Measurements from ENCODE around the gene SAXO1. TPM values are rescaled to one million over a fixed set of nuclear protein-coding genes. Genes with fewer than 3 reads are reported as not detected.

Gene SAXO1
- total and polyA plus RNA-seq, 2 experiments from 2014 or later, result 0.02 TPM; not detected in 1

DNA sequence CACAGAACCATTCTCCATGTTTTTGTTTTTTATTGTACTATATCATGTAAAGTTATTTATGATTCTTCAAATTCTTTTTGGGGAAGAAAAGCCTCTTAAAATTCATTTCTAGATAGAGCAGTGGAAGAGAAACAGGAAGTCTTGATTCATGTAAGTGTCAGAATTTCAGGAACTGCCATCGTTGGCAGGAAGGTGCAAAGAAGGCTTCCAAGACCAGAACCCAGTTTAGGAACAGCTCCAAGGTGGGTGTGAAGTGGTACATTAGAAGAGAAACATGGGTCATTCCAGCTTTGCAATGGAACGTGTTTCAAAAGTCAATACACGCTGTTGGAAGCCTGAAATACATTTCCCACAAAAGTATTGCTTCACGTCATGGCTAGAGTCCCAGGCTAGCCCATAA is 14.8 kb downstream of the SAXO1 start:
- H3F3A ChIP-seq (replicated peaks; ENCODE audit: low read depth), result no peaks in the 10 kb centered on the region
- no peak overlapping the region for H3K4me3 ChIP-seq
- Mint-ChIP-seq H3K4me3 (no peak overlapping the region), H3K4me1 (no peaks in the 10 kb centered on the region), H3K27me3 (ENCODE audit: insufficient read depth, low read depth, poor library complexity) (peaks cover 3% of the 10 kb centered on the region), H3K36me3 (ENCODE audit: low read depth) (no peaks in the 10 kb centered on the region), H3K27ac (no peak overlapping the region), H3K9me3 (peaks cover 2% of the 10 kb centered on the region; the same call in 2 of the 3 replicates)
- H3K9me2 ChIP-seq (ENCODE audit: insufficient read depth), result no peaks in the 10 kb centered on the region
- H3K79me2 ChIP-seq (replicated peaks; ENCODE audit: insufficient read depth), result no peaks in the 10 kb centered on the region
- no peaks in the 10 kb centered on the region for H3K36me3 ChIP-seq (ENCODE audit: insufficient read depth)
- no peak overlapping the region for H2AFZ ChIP-seq
- no peak for ATAC-seq
- TF ChIP-seq, protein P1, sequence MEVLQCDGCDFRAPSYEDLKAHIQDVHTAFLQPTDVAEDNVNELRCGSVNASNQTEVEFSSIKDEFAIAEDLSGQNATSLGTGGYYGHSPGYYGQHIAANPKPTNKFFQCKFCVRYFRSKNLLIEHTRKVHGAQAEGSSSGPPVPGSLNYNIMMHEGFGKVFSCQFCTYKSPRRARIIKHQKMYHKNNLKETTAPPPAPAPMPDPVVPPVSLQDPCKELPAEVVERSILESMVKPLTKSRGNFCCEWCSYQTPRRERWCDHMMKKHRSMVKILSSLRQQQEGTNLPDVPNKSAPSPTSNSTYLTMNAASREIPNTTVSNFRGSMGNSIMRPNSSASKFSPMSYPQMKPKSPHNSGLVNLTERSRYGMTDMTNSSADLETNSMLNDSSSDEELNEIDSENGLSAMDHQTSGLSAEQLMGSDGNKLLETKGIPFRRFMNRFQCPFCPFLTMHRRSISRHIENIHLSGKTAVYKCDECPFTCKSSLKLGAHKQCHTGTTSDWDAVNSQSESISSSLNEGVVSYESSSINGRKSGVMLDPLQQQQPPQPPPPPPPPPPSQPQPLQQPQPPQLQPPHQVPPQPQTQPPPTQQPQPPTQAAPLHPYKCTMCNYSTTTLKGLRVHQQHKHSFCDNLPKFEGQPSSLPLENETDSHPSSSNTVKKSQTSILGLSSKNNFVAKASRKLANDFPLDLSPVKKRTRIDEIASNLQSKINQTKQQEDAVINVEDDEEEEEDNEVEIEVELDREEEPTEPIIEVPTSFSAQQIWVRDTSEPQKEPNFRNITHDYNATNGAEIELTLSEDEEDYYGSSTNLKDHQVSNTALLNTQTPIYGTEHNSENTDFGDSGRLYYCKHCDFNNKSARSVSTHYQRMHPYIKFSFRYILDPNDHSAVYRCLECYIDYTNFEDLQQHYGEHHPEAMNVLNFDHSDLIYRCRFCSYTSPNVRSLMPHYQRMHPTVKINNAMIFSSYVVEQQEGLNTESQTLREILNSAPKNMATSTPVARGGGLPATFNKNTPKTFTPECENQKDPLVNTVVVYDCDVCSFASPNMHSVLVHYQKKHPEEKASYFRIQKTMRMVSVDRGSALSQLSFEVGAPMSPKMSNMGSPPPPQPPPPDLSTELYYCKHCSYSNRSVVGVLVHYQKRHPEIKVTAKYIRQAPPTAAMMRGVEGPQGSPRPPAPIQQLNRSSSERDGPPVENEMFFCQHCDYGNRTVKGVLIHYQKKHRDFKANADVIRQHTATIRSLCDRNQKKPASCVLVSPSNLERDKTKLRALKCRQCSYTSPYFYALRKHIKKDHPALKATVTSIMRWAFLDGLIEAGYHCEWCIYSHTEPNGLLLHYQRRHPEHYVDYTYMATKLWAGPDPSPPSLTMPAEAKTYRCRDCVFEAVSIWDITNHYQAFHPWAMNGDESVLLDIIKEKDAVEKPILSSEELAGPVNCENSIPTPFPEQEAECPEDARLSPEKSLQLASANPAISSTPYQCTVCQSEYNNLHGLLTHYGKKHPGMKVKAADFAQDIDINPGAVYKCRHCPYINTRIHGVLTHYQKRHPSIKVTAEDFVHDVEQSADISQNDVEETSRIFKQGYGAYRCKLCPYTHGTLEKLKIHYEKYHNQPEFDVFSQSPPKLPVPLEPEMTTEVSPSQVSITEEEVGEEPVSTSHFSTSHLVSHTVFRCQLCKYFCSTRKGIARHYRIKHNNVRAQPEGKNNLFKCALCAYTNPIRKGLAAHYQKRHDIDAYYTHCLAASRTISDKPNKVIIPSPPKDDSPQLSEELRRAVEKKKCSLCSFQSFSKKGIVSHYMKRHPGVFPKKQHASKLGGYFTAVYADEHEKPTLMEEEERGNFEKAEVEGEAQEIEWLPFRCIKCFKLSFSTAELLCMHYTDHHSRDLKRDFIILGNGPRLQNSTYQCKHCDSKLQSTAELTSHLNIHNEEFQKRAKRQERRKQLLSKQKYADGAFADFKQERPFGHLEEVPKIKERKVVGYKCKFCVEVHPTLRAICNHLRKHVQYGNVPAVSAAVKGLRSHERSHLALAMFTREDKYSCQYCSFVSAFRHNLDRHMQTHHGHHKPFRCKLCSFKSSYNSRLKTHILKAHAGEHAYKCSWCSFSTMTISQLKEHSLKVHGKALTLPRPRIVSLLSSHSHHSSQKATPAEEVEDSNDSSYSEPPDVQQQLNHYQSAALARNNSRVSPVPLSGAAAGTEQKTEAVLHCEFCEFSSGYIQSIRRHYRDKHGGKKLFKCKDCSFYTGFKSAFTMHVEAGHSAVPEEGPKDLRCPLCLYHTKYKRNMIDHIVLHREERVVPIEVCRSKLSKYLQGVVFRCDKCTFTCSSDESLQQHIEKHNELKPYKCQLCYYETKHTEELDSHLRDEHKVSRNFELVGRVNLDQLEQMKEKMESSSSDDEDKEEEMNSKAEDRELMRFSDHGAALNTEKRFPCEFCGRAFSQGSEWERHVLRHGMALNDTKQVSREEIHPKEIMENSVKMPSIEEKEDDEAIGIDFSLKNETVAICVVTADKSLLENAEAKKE (CRISPR knock-in tag; IDR thresholded peaks at IDR 0.05), result no peak
- TF ChIP-seq ZNF114 (CRISPR knock-in tag; IDR thresholded peaks at IDR 0.05) (no peak), EZH2 (IDR thresholded peaks at IDR 0.05; ENCODE audit: low read depth, unreplicated experiment) (no peak), CREB1 (CRISPR knock-in tag; IDR thresholded peaks at IDR 0.05; ENCODE audit: low read depth) (no peak), POLR2AphosphoS5 (IDR thresholded peaks at IDR 0.05; ENCODE audit: low read depth) (no peak), EZH2phosphoT487 (IDR thresholded peaks at IDR 0.05; ENCODE audit: unreplicated experiment) (no peak)
- H3K27me3 ChIP-seq (ENCODE audit: insufficient read depth), result no peaks in the 10 kb centered on the region
- DNase-seq (ENCODE audit: low spot score), result no peak
- H3K4me1 ChIP-seq (ENCODE audit: insufficient read depth), result no peaks in the 10 kb centered on the region
- no peaks in the 10 kb centered on the region for H4K20me1 ChIP-seq (replicated peaks; ENCODE audit: insufficient read depth)
- no peak overlapping the region for H3K27ac ChIP-seq (ENCODE audit: low read depth)
- H3K4me2 ChIP-seq, result no peak overlapping the region

GRCh38 chr9:19009391-19009965 is 23.5 kb downstream of the SAXO1 start:
- no peak for DNase-seq (ENCODE audit: low spot score)
- Histone ChIP-seq H3K4me1 (ENCODE audit: insufficient read depth) (no peaks in the 10 kb centered on the region), H3K79me2 (replicated peaks; ENCODE audit: insufficient read depth) (no peaks in the 10 kb centered on the region), H3K4me3 (no peak overlapping the region), H3K27ac (ENCODE audit: low read depth) (no peak overlapping the region), H3K4me2 (no peak overlapping the region), H3F3A (replicated peaks; ENCODE audit: low read depth) (no peaks in the 10 kb centered on the region), H3K36me3 (ENCODE audit: insufficient read depth) (no peaks in the 10 kb centered on the region), H3K9me2 (ENCODE audit: insufficient read depth) (no peaks in the 10 kb centered on the region), H3K27me3 (ENCODE audit: insufficient read depth) (no peaks in the 10 kb centered on the region), H2AFZ (peak overlapping the region; percentile 52; the same call in 1 of the 2 replicates), H4K20me1 (replicated peaks; ENCODE audit: insufficient read depth) (no peaks in the 10 kb centered on the region)
- Mint-ChIP-seq H3K27me3 (ENCODE audit: insufficient read depth, low read depth, poor library complexity) (peaks cover 3% of the 10 kb centered on the region), H3K9me3 (peaks cover 1% of the 10 kb centered on the region; the same call in 1 of the 3 replicates), H3K4me3 (no peak overlapping the region), H3K36me3 (ENCODE audit: low read depth) (no peaks in the 10 kb centered on the region), H3K27ac (no peak overlapping the region), H3K4me1 (peaks cover 6% of the 10 kb centered on the region; the same call in 2 of the 3 replicates)
- no peak for ATAC-seq
- TF ChIP-seq ZNF331 (CRISPR knock-in tag; IDR thresholded peaks at IDR 0.05; ENCODE audit: low read depth), result no peak
- TF ChIP-seq, protein P2, sequence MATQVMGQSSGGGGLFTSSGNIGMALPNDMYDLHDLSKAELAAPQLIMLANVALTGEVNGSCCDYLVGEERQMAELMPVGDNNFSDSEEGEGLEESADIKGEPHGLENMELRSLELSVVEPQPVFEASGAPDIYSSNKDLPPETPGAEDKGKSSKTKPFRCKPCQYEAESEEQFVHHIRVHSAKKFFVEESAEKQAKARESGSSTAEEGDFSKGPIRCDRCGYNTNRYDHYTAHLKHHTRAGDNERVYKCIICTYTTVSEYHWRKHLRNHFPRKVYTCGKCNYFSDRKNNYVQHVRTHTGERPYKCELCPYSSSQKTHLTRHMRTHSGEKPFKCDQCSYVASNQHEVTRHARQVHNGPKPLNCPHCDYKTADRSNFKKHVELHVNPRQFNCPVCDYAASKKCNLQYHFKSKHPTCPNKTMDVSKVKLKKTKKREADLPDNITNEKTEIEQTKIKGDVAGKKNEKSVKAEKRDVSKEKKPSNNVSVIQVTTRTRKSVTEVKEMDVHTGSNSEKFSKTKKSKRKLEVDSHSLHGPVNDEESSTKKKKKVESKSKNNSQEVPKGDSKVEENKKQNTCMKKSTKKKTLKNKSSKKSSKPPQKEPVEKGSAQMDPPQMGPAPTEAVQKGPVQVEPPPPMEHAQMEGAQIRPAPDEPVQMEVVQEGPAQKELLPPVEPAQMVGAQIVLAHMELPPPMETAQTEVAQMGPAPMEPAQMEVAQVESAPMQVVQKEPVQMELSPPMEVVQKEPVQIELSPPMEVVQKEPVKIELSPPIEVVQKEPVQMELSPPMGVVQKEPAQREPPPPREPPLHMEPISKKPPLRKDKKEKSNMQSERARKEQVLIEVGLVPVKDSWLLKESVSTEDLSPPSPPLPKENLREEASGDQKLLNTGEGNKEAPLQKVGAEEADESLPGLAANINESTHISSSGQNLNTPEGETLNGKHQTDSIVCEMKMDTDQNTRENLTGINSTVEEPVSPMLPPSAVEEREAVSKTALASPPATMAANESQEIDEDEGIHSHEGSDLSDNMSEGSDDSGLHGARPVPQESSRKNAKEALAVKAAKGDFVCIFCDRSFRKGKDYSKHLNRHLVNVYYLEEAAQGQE (IDR thresholded peaks at IDR 0.05; ENCODE audit: unreplicated experiment), result no peak
- no peak for TF ChIP-seq CTCF (conservative IDR thresholded peaks at IDR 0.05; ENCODE audit: low read depth in 2 of 2)
- TF ChIP-seq EZH2phosphoT487 (IDR thresholded peaks at IDR 0.05; ENCODE audit: unreplicated experiment), result no peak
- no peak for TF ChIP-seq NANOG (IDR thresholded peaks at IDR 0.05; ENCODE audit: borderline replicate concordance)
- no peak for TF ChIP-seq CREB1 (CRISPR knock-in tag; IDR thresholded peaks at IDR 0.05; ENCODE audit: low read depth)

All from GM23338 (cell line).